ENCODE results near the gene LEUTX.
"Not testable (repeated sequence)": the region's sequence is repeated elsewhere in the genome, so short reads cannot be mapped to it uniquely, and the experiment has no call there.

LEUTX gene

DNA sequence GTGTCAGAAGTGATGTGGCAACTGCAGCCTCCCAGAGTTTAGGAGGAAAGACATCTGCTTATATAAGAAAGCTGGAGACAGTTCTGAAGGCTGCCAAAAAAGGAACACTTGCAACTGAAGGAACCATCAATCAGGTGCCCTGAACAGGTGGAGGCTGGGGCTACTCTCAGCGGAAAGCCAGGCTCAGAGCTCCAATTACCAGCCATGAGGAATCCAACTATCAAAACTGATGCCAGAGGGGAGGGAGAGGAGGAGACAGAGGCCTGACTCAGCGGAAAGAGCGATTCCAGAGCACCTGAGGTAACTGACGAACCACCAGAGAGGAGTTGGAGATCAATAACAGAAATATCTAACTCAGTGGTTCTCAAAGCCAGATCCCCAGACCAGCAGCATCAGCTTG is 24.3 kb downstream of the LEUTX start:
- DNase-seq: no peak
- no peaks in the 10 kb centered on the region for H3K36me3 Mint-ChIP-seq
- H3K9me3 Mint-ChIP-seq: no peaks in the 10 kb centered on the region
- H3K4me3 Mint-ChIP-seq: no peak overlapping the region
- no peaks in the 10 kb centered on the region for H3K4me1 Mint-ChIP-seq
- H3K27ac Mint-ChIP-seq: no peak overlapping the region
- H3K27me3 Mint-ChIP-seq: peaks cover 20% of the 10 kb centered on the region
- CTCF ChIA-PET: interaction anchor here (1.0 to 3.4 kb wide), 2 partner anchors 11 to 40 kb away, joined by 3 to 13 read pairs; no protein-coding TSS in a partner anchor

- H3K36me3 Mint-ChIP-seq: no peaks in the 10 kb centered on the region
Observed at GRCh38 chr19:39805104-39805503, 26.4 kb downstream of the LEUTX start.

GRCh38 chr19:39807846-39808364 is 29.3 kb downstream of the LEUTX start:
- H3K27ac Mint-ChIP-seq: no peak overlapping the region

More at GRCh38 chr19:39805104-39805503, 26.4 kb downstream of the LEUTX start:
- DNase-seq: no peak
- Mint-ChIP-seq H3K4me3 (no peak overlapping the region), H3K4me1 (no peaks in the 10 kb centered on the region), H3K27me3 (peaks cover 20% of the 10 kb centered on the region), H3K9me3 (no peaks in the 10 kb centered on the region), H3K27ac (no peak overlapping the region)
- CTCF ChIA-PET: no interaction called here

DNA sequence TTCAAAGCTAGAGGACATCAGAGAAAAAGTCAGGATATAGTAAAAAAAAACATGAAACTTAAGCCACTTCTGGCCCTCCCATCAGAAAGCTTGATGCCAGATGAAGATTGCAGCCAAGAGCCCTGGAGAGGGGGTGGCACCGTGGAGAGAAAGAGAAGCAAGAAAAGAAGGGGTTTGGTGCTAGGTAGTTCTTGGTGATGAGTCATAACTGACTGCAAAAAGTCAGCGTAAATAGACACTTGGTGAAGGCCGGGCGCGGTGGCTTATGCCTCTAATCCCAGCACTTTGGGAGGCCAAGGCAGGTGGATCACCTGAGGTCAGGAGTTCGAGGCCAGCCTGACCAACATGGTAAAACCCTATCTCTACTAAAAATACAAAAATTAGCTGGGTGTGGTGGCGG is 30.0 kb downstream of the LEUTX start:
- H3K4me1 Mint-ChIP-seq, H3K36me3 Mint-ChIP-seq, H3K27me3 Mint-ChIP-seq, H3K27ac Mint-ChIP-seq, H3K4me3 Mint-ChIP-seq, DNase-seq, H3K9me3 Mint-ChIP-seq: not testable (repeated sequence)
- CTCF ChIA-PET: interaction anchor here (1.0 to 1.7 kb wide), 2 partner anchors 25 to 34 kb away, joined by 3 to 5 read pairs; partner anchors contain the start of gene DYRK1B

More at GRCh38 chr19:39807846-39808364, 29.3 kb downstream of the LEUTX start:
- Mint-ChIP-seq H3K27me3 (peaks cover 13% of the 10 kb centered on the region), H3K9me3 (no peaks in the 10 kb centered on the region), H3K36me3 (no peaks in the 10 kb centered on the region), H3K4me3 (no peak overlapping the region), H3K4me1 (no peaks in the 10 kb centered on the region)
- DNase-seq: no peak
- CTCF ChIA-PET: interaction anchor here (1.0 to 1.2 kb wide), 2 partner anchors 15 to 26 kb away, joined by 3 to 4 read pairs; partner anchors contain the start of gene DYRK1B

- H3K9me3 Mint-ChIP-seq: no peaks in the 10 kb centered on the region
- peaks cover 6% of the 10 kb centered on the region for H3K27me3 Mint-ChIP-seq
- no peaks in the 10 kb centered on the region for H3K4me1 Mint-ChIP-seq
- H3K36me3 Mint-ChIP-seq: no peaks in the 10 kb centered on the region
- CTCF ChIA-PET: interaction anchor here (1.7 kb wide), 1 partner anchor 34 kb away, joined by 5 read pairs; no protein-coding TSS in a partner anchor
- no peak overlapping the region for H3K4me3 Mint-ChIP-seq
- no peak overlapping the region for H3K27ac Mint-ChIP-seq
- no peak for DNase-seq
Observed at GRCh38 chr19:39809368-39809767, 30.7 kb downstream of the LEUTX start.

DNA sequence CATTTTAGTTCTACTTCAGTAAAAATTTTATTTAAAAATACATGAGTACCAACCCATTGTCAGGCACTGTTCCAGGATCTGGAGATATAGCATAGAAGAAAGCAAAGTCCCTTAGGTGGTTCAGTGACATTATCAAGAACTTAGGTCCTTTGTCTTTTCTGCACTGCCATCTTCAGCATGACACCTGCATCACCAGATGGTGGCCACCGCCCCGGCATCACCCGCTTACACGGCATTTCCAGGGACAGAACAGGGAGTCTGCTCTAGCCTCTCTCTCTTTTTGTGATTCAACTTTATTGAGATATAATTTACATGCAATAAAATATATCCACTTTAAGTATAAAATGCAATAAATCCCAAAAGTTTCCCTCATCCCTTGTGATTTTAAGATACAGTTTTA is 31.8 kb downstream of the LEUTX start:
- Mint-ChIP-seq H3K36me3 (no peaks in the 10 kb centered on the region), H3K9me3 (no peaks in the 10 kb centered on the region), H3K27me3 (peaks cover under 1% of the 10 kb centered on the region), H3K27ac (no peak overlapping the region), H3K4me1 (no peaks in the 10 kb centered on the region), H3K4me3 (no peak overlapping the region)
- DNase-seq: no peak
- CTCF ChIA-PET: interaction anchor here (0.5 to 0.6 kb wide), 2 partner anchors 30 to 380 kb away, joined by 3 to 4 read pairs; no protein-coding TSS in a partner anchor

DNA sequence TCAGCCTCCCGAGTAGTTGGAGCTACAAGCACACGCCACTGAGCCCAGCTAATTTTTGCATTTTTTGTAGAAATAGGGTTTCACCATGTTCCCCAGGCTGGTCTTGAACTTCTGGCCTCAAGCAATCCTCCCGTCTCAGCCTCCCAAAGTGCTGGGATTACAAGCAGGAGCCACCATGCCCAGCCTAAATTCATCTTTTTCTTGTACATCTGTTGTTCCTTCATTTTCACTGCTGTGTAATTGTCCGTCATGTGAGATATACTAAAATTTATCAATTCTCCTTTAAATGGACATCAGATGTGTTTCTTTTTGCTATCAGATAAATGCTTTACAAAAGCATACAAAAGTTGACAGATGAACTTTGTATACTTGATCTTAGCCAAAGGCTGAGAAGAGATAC is 32.4 kb downstream of the LEUTX start:
- no peaks in the 10 kb centered on the region for H3K36me3 Mint-ChIP-seq
- no peaks in the 10 kb centered on the region for H3K4me1 Mint-ChIP-seq
- no peak overlapping the region for H3K4me3 Mint-ChIP-seq
- H3K9me3 Mint-ChIP-seq: no peaks in the 10 kb centered on the region
- no peaks in the 10 kb centered on the region for H3K27me3 Mint-ChIP-seq
- CTCF ChIA-PET: no interaction called here
- H3K27ac Mint-ChIP-seq: no peak overlapping the region
- no peak for DNase-seq

- CTCF ChIA-PET: no interaction called here
- no peaks in the 10 kb centered on the region for H3K4me1 Mint-ChIP-seq
- H3K9me3 Mint-ChIP-seq: no peaks in the 10 kb centered on the region
- H3K27me3 Mint-ChIP-seq: no peaks in the 10 kb centered on the region
- H3K27ac Mint-ChIP-seq: no peak overlapping the region
- no peaks in the 10 kb centered on the region for H3K36me3 Mint-ChIP-seq
- no peak for DNase-seq
- H3K4me3 Mint-ChIP-seq: no peak overlapping the region
Observed at GRCh38 chr19:39813264-39813993, 34.8 kb downstream of the LEUTX start.

GRCh38 chr19:39814111-39814510 is 35.5 kb downstream of the LEUTX start:
- H3K36me3 Mint-ChIP-seq, H3K27ac Mint-ChIP-seq, H3K4me1 Mint-ChIP-seq, H3K9me3 Mint-ChIP-seq, H3K27me3 Mint-ChIP-seq, DNase-seq, H3K4me3 Mint-ChIP-seq, CTCF ChIA-PET: not testable (repeated sequence)

DNA sequence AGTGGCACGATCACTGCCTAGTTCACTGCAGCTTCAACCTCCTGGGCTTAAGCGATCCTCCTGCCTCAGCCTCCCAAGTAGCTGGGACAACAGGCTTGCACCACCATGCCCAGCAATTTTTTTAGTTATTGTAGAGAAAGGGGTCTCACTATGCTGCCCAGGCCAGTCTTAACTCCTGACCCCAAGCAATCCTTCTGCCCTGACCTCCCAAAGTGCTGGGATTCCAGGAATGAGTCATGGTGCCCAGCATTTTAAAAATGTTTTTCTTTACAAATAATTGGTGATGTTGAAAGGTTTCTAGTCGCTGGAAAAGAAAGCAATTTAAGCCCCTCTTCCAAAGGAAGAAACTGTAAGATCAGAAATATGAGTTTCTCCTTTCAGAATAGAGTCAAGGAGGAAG is 35.9 kb downstream of the LEUTX start:
- no peaks in the 10 kb centered on the region for H3K36me3 Mint-ChIP-seq
- no peaks in the 10 kb centered on the region for H3K4me1 Mint-ChIP-seq
- CTCF ChIA-PET: no interaction called here
- no peaks in the 10 kb centered on the region for H3K9me3 Mint-ChIP-seq
- no peaks in the 10 kb centered on the region for H3K27me3 Mint-ChIP-seq
- no peak overlapping the region for H3K4me3 Mint-ChIP-seq
- DNase-seq: no peak
- H3K27ac Mint-ChIP-seq: no peak overlapping the region

- Mint-ChIP-seq H3K4me1 (no peaks in the 10 kb centered on the region), H3K4me3 (no peak overlapping the region), H3K36me3 (peaks cover 2% of the 10 kb centered on the region), H3K9me3 (no peaks in the 10 kb centered on the region), H3K27ac (no peak overlapping the region), H3K27me3 (no peaks in the 10 kb centered on the region)
- no peak for DNase-seq
- CTCF ChIA-PET: interaction anchor here (1.1 to 1.3 kb wide), 2 partner anchors 24 kb away, joined by 3 read pairs; no protein-coding TSS in a partner anchor
Observed at GRCh38 chr19:39816287-39817048, 37.8 kb downstream of the LEUTX start.

GRCh38 chr19:39817888-39818561 is 39.4 kb downstream of the LEUTX start:
- no peaks in the 10 kb centered on the region for H3K4me1 Mint-ChIP-seq
- peaks cover 2% of the 10 kb centered on the region for H3K36me3 Mint-ChIP-seq
- no peak for DNase-seq
- no peaks in the 10 kb centered on the region for H3K9me3 Mint-ChIP-seq
- no peaks in the 10 kb centered on the region for H3K27me3 Mint-ChIP-seq
- no peak overlapping the region for H3K4me3 Mint-ChIP-seq
- CTCF ChIA-PET: no interaction called here
- H3K27ac Mint-ChIP-seq: no peak overlapping the region

GRCh38 chr19:39818626-39819097 is 40.0 kb downstream of the LEUTX start:
- Mint-ChIP-seq H3K9me3 (no peaks in the 10 kb centered on the region), H3K36me3 (peaks cover 2% of the 10 kb centered on the region), H3K27ac (no peak overlapping the region), H3K4me3 (no peak overlapping the region), H3K27me3 (no peaks in the 10 kb centered on the region), H3K4me1 (no peaks in the 10 kb centered on the region)
- CTCF ChIA-PET: no interaction called here
- DNase-seq: no peak

DNA sequence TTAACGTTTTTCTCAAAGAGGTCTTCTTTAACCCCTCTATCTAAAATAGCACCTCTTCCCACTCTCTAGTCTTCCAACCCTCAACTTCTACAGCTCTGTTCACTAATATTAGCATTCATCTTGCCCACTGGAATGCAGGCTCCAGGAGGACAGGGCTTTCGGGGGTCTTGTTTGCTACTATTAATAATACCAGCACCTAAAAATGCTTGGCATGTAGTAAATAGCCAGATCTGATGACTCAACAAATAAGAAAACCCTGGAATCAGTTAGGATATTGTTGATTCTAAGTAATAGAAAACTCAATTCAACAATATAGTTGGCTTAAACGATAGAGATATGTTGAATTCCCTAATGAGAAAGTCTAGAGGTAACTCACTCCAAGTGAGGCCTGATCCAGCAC is 41.1 kb downstream of the LEUTX start:
- no peak for DNase-seq
- no peaks in the 10 kb centered on the region for H3K4me1 Mint-ChIP-seq
- peaks cover 2% of the 10 kb centered on the region for H3K36me3 Mint-ChIP-seq
- no peak overlapping the region for H3K27ac Mint-ChIP-seq
- H3K4me3 Mint-ChIP-seq: no peak overlapping the region
- no peaks in the 10 kb centered on the region for H3K9me3 Mint-ChIP-seq
- CTCF ChIA-PET: no interaction called here
- H3K27me3 Mint-ChIP-seq: no peaks in the 10 kb centered on the region

All from activated naive CD4-positive, alpha-beta T cell treated with anti-CD3 and anti-CD28 coated beads, Interleukin-2, amount 10 ng/mL, durations not matched to agents 7 days and 5 days (primary cell).